HUES6 (cell line): ENCODE measurements around the gene PTPRA.

ENCODE experiments used
- H3K27ac ChIP-seq: 2 replicates; pipeline ENCODE4 v1.7.0; 2013; ENCODE audit warnings: low read depth, mild to moderate bottlenecking, low read length, inconsistent platforms
- H3K27me3 ChIP-seq: 2 replicates; pipeline ENCODE4 v1.6.1; 2013; ENCODE audit warnings: low read length; ENCODE audit not compliant: control insufficient read depth, insufficient read depth
- H3K36me3 ChIP-seq: 2 replicates; pipeline ENCODE4 v1.6.1; 2013; ENCODE audit warnings: low read length; ENCODE audit not compliant: control insufficient read depth, insufficient read depth
- H3K4me1 ChIP-seq: 2 replicates; pipeline ENCODE4 v1.6.1; 2013; ENCODE audit warnings: low read length; ENCODE audit not compliant: control insufficient read depth, insufficient read depth
- H3K4me3 ChIP-seq: 2 replicates; pipeline ENCODE4 v1.5.1; 2013; ENCODE audit warnings: low read depth, low read length
- H3K9ac ChIP-seq: one replicate; pipeline ENCODE4 v1.6.1; 2013; ENCODE audit warnings: mild to moderate bottlenecking, low read length
- H3K9me3 ChIP-seq: 2 replicates; pipeline ENCODE4 v1.6.1; 2013; ENCODE audit warnings: low read depth, low read length; ENCODE audit not compliant: control insufficient read depth, insufficient read depth

PTPRA gene

DNA sequence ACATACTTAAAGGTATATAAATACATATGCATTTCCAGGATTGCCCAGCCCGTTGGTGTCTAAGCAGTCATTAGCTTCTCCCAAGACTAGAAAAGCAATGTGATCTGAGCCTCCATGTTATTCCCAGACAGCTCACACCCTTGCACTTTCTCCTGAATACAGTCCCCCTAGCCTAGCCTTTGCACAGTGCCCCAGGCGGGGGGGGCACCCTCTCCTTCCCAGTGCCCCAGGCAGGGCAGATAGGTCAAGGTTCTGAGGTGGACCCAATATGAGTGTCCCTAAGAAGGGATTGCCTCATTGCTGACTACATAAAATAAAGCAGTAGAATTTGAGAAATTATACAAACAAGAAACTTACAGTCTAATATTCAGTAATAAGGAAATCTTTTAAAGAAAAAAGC, 154.7 kb downstream of the PTPRA start:
- Histone ChIP-seq H3K27ac (no peak overlapping the region), H3K27me3 (no peaks in the 10 kb centered on the region), H3K9me3 (no peaks in the 10 kb centered on the region), H3K4me1 (no peaks in the 10 kb centered on the region), H3K36me3 (peaks cover 79% of the 10 kb centered on the region), H3K4me3 (no peak overlapping the region), H3K9ac (no peak overlapping the region)

GRCh38 chr20:3031524-3032147, 158.4 kb downstream of the PTPRA start:
- H3K9ac ChIP-seq: no peak overlapping the region
- H3K4me1 ChIP-seq: no peaks in the 10 kb centered on the region
- no peaks in the 10 kb centered on the region for H3K9me3 ChIP-seq
- H3K27me3 ChIP-seq: no peaks in the 10 kb centered on the region
- H3K27ac ChIP-seq: no peak overlapping the region
- peaks cover 81% of the 10 kb centered on the region for H3K36me3 ChIP-seq
- no peak overlapping the region for H3K4me3 ChIP-seq

DNA sequence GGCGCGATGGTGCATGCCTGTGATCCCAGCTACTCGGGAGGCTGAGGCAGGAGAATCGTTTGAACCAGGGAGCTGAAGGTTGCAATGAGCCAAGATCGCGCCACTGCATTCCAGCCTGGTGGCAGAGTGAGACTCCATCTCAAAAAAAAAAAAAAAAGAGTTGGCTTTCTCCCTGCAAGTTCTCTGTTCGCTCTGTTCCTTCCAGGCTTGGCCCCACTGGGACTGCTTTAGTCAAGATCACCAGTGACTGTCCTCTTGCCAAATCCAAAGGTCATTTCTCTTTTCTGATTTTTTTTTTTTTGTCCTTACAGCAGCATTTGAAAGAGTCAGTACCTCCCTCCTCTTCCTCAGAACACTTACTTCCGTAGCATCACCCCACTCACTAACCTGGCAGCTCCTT, 159.3 kb downstream of the PTPRA start:
- H3K9me3 ChIP-seq: no peaks in the 10 kb centered on the region
- H3K27ac ChIP-seq: no peak overlapping the region
- H3K9ac ChIP-seq: no peak overlapping the region
- H3K4me3 ChIP-seq: no peak overlapping the region
- H3K4me1 ChIP-seq: no peaks in the 10 kb centered on the region
- H3K36me3 ChIP-seq: peaks cover 81% of the 10 kb centered on the region
- H3K27me3 ChIP-seq: no peaks in the 10 kb centered on the region

DNA sequence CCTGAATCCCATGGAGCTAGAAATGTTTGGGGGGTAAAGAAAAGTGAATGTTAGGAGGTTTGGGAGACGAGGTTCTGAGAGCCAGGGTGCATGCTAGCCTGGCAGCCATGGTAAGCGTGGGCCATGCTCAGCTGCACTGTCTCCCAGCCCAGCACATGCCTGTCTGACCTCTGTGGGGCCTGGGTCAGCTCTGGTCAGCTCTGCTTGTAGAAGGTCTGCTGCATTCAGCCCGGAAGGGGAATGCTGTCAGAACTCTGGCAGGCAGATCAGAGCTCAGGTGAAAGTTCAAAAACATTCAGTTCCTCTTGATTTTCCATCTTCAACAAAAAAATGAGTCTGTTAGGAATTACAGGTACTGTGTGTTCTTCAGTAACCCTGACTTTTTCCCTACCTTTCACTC, 164.4 kb downstream of the PTPRA start:
- H3K27ac ChIP-seq: no peak overlapping the region
- peaks cover 73% of the 10 kb centered on the region for H3K36me3 ChIP-seq
- peaks cover 13% of the 10 kb centered on the region for H3K4me1 ChIP-seq

GRCh38 chr20:3038454-3038853, 165.2 kb downstream of the PTPRA start:
- Histone ChIP-seq H3K27ac (no peak overlapping the region), H3K36me3 (peaks cover 65% of the 10 kb centered on the region), H3K9me3 (no peaks in the 10 kb centered on the region), H3K9ac (no peak overlapping the region), H3K27me3 (no peaks in the 10 kb centered on the region), H3K4me3 (no peak overlapping the region), H3K4me1 (peaks cover 14% of the 10 kb centered on the region)

More for the DNA sequence above, 164.4 kb downstream of the PTPRA start:
- Histone ChIP-seq H3K4me3 (no peak overlapping the region), H3K27me3 (no peaks in the 10 kb centered on the region), H3K9me3 (no peaks in the 10 kb centered on the region), H3K9ac (no peak overlapping the region)

- H3K4me3 ChIP-seq: no peak overlapping the region
- no peaks in the 10 kb centered on the region for H3K27me3 ChIP-seq
- peaks cover 14% of the 10 kb centered on the region for H3K4me1 ChIP-seq
- H3K9ac ChIP-seq: no peak overlapping the region
- no peaks in the 10 kb centered on the region for H3K9me3 ChIP-seq
- H3K36me3 ChIP-seq: peaks cover 65% of the 10 kb centered on the region
- no peak overlapping the region for H3K27ac ChIP-seq
These were observed 166.1 kb downstream of the PTPRA start for GRCh38 chr20:3039426-3039825.

- H3K9ac ChIP-seq: no peak overlapping the region
- no peak overlapping the region for H3K27ac ChIP-seq
- H3K9me3 ChIP-seq: no peaks in the 10 kb centered on the region
- no peak overlapping the region for H3K4me3 ChIP-seq
- peaks cover 18% of the 10 kb centered on the region for H3K4me1 ChIP-seq
- no peaks in the 10 kb centered on the region for H3K27me3 ChIP-seq
- peaks cover 58% of the 10 kb centered on the region for H3K36me3 ChIP-seq
These were observed 166.8 kb downstream of the PTPRA start for GRCh38 chr20:3040086-3040485.

GRCh38 chr20:3041854-3042409, 168.7 kb downstream of the PTPRA start:
- Histone ChIP-seq H3K27me3 (no peaks in the 10 kb centered on the region), H3K4me3 (no peak overlapping the region), H3K9ac (no peak overlapping the region), H3K27ac (no peak overlapping the region), H3K9me3 (no peaks in the 10 kb centered on the region), H3K4me1 (peaks cover 21% of the 10 kb centered on the region), H3K36me3 (peaks cover 40% of the 10 kb centered on the region)

- Histone ChIP-seq H3K27ac (no peak overlapping the region), H3K36me3 (peaks cover 37% of the 10 kb centered on the region), H3K9ac (no peak overlapping the region), H3K4me1 (peaks cover 21% of the 10 kb centered on the region), H3K9me3 (no peaks in the 10 kb centered on the region), H3K27me3 (no peaks in the 10 kb centered on the region), H3K4me3 (no peak overlapping the region)
These were observed 169.3 kb downstream of the PTPRA start for GRCh38 chr20:3042625-3043024.

GRCh38 chr20:3043322-3043721, 170.0 kb downstream of the PTPRA start, which contains the start of gene GNRH2:
Gene GNRH2 (plus strand): TSS chr20:3043622. CDS start chr20:3044415, 793 bp downstream.
- Histone ChIP-seq H3K9me3 (no peaks in the 10 kb centered on the region), H3K4me1 (peaks cover 21% of the 10 kb centered on the region), H3K27ac (no peak within 1 kb of the TSS), H3K36me3 (peaks cover 37% of the 10 kb centered on the region), H3K9ac (no peak within 1 kb of the TSS), H3K27me3 (no peaks in the 10 kb centered on the region), H3K4me3 (no peak within 1 kb of the TSS)

DNA sequence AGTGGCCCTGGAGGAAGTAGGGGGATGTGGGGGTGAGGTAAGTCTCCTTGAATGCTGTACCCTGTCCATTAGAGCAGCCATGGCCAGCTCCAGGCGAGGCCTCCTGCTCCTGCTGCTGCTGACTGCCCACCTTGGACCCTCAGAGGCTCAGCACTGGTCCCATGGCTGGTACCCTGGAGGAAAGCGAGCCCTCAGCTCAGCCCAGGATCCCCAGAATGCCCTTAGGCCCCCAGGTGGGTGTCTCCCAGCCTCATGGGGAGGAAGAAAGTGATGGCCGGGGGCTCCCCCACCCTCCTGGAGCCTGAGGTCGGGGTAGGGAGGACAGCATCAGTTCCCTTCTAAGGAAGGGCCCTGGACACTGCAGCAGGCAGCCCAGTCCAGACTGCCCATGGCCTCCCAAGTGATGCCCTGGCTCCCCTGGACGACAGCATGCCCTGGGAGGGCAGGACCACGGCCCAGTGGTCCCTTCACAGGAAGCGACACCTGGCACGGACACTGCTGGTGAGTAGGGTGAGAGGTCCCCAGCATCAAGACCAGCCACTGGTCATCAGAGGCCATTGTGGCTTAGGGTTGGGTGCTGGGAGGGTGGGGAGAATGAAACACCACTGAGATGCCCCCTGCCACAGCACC, 171.2 kb downstream of the PTPRA start:
- H3K36me3 ChIP-seq: peaks cover 35% of the 10 kb centered on the region
- H3K4me3 ChIP-seq: peak overlapping the region; percentile 98
- H3K9me3 ChIP-seq: no peaks in the 10 kb centered on the region
- H3K27me3 ChIP-seq: no peaks in the 10 kb centered on the region
- H3K9ac ChIP-seq: no peak overlapping the region
- no peak overlapping the region for H3K27ac ChIP-seq
- peaks cover 21% of the 10 kb centered on the region for H3K4me1 ChIP-seq
